SU-DHL-6 (cell line): ENCODE measurements around the gene SCLT1.

Experiments used
- H2AFZ ChIP-seq: fragments of 200-600 bp; sonication (generic); 2 replicates; pipeline ENCODE4 v1.6.1; 2014; ENCODE audit warnings: low read depth, mild to moderate bottlenecking, moderate library complexity, mixed read lengths, antibody characterized with exemption, low read length; ENCODE audit not compliant: severe bottlenecking
- H3F3A ChIP-seq: fragments of 200-600 bp; shearing (Covaris generic); 2 replicates; pipeline ENCODE4 v1.6.0; 2016; ENCODE audit warnings: antibody characterized with exemption, mild to moderate bottlenecking; ENCODE audit not compliant: insufficient read depth
- H3K27ac ChIP-seq: fragments of 200-600 bp; sonication (generic); 2 replicates; pipeline ENCODE4 v1.5.1; 2016; ENCODE audit warnings: low read depth, mild to moderate bottlenecking, low read length, moderate library complexity, mixed read lengths
- H3K27me3 ChIP-seq: fragments of 200-600 bp; sonication (generic), shearing (Covaris generic); 2 replicates; pipeline ENCODE4 v1.6.0; 2014; ENCODE audit warnings: mild to moderate bottlenecking, low read length
- H3K36me3 ChIP-seq: fragments of 200-600 bp; sonication (generic); 2 replicates; pipeline ENCODE4 v1.6.1; 2014; ENCODE audit warnings: mild to moderate bottlenecking, low read length, mixed read lengths
- H3K4me2 ChIP-seq: fragments of 300-600, 200-600 bp; shearing (Covaris generic), sonication (generic); 2 replicates; pipeline ENCODE4 v1.6.0; 2014; ENCODE audit warnings: low read length, low read depth, mild to moderate bottlenecking; ENCODE audit not compliant: poor library complexity, severe bottlenecking
- H3K4me3 ChIP-seq: fragments of 200-600 bp; sonication (generic); 2 replicates; pipeline ENCODE4 v1.5.1; 2014; ENCODE audit warnings: antibody characterized with exemption, low read length, mild to moderate bottlenecking, mixed read lengths; ENCODE audit not compliant: insufficient read depth, poor library complexity, severe bottlenecking
- H3K79me2 ChIP-seq: fragments of 200-600 bp; sonication (generic); 2 replicates; pipeline ENCODE4 v1.6.1; 2014; ENCODE audit warnings: mild to moderate bottlenecking, low read length, moderate library complexity; ENCODE audit not compliant: insufficient read depth
- H3K9ac ChIP-seq: fragments of 200-600 bp; sonication (generic); 2 replicates; pipeline ENCODE4 v1.7.0; 2014; ENCODE audit warnings: mild to moderate bottlenecking, low read length
- H3K9me2 ChIP-seq: fragments of 200-600 bp; sonication (generic); replicated peaks from 2 replicates; pipeline ENCODE4 v1.6.1; 2014; ENCODE audit warnings: low read length; ENCODE audit not compliant: insufficient read depth
- H3K9me3 ChIP-seq: fragments of 200-600 bp; sonication (generic); 2 replicates; pipeline ENCODE4 v1.6.1; 2014; ENCODE audit warnings: low read length, mixed read lengths; ENCODE audit not compliant: insufficient read depth
- H4K20me1 ChIP-seq: fragments of 200-600 bp; sonication (generic); 2 replicates; pipeline ENCODE4 v1.6.1; 2014; ENCODE audit warnings: low read depth, mild to moderate bottlenecking, antibody characterized with exemption, low read length, moderate library complexity, mixed read lengths
- CTCF ChIP-seq: fragments of 200-600 bp; sonication (generic); IDR thresholded peaks from one replicate; pipeline ENCODE4 v1.5.1; 2017; ENCODE audit warnings: antibody characterized with exemption, mild to moderate bottlenecking, low read length, moderate library complexity; ENCODE audit not compliant: insufficient read depth, poor library complexity, severe bottlenecking
- EZH2phosphoT487 ChIP-seq: fragments of 200-600 bp; sonication (generic), shearing (Covaris generic); conservative IDR thresholded peaks from 2 replicates; pipeline ENCODE4 v1.6.1; 2018; ENCODE audit warnings: mild to moderate bottlenecking, antibody characterized with exemption, low read length, moderate library complexity, mixed read lengths

Gene SCLT1

GRCh38 chr4:128837679-128838078, 255.7 kb downstream of the SCLT1 start:
- Histone ChIP-seq H3F3A (no peaks in the 10 kb centered on the region), H3K9me2 (no peaks in the 10 kb centered on the region), H3K9me3 (no peaks in the 10 kb centered on the region), H3K4me2 (no peak overlapping the region), H3K27me3 (no peaks in the 10 kb centered on the region), H3K36me3 (no peaks in the 10 kb centered on the region), H3K27ac (no peak overlapping the region), H3K4me3 (no peak overlapping the region), H4K20me1 (no peaks in the 10 kb centered on the region), H2AFZ (no peak overlapping the region), H3K79me2 (peaks cover 85% of the 10 kb centered on the region), H3K9ac (no peak overlapping the region)
- no peak for TF ChIP-seq EZH2phosphoT487
- no peak for TF ChIP-seq CTCF

- TF ChIP-seq EZH2phosphoT487 (no peak), CTCF (no peak)
- Histone ChIP-seq H3K4me2 (no peak overlapping the region), H3K9ac (no peak overlapping the region), H3K9me3 (no peaks in the 10 kb centered on the region), H2AFZ (no peak overlapping the region), H3F3A (no peaks in the 10 kb centered on the region), H3K27me3 (no peaks in the 10 kb centered on the region), H3K9me2 (no peaks in the 10 kb centered on the region), H3K4me3 (no peak overlapping the region), H3K79me2 (peaks cover 90% of the 10 kb centered on the region), H3K27ac (no peak overlapping the region), H3K36me3 (no peaks in the 10 kb centered on the region), H4K20me1 (no peaks in the 10 kb centered on the region)
Observed at GRCh38 chr4:128837198-128837597, 256.1 kb downstream of the SCLT1 start.

GRCh38 chr4:128835498-128836222, 257.7 kb downstream of the SCLT1 start:
- Histone ChIP-seq H3K4me2 (no peak overlapping the region), H3K9ac (no peak overlapping the region), H2AFZ (no peak overlapping the region), H3K9me2 (no peaks in the 10 kb centered on the region), H3F3A (no peaks in the 10 kb centered on the region), H3K4me3 (no peak overlapping the region), H3K79me2 (peaks cover 90% of the 10 kb centered on the region), H4K20me1 (no peaks in the 10 kb centered on the region), H3K9me3 (no peaks in the 10 kb centered on the region), H3K27me3 (no peaks in the 10 kb centered on the region), H3K36me3 (no peaks in the 10 kb centered on the region), H3K27ac (no peak overlapping the region)
- no peak for TF ChIP-seq EZH2phosphoT487
- no peak for TF ChIP-seq CTCF
